Ishikawa (cell line): Measurements from ENCODE around the gene BIN1.

Source experiments
- CREB1 ChIP-seq: IDR thresholded peaks from 2 replicates; pipeline ENCODE4 v1.6.1; 2012; ENCODE audit warnings: low read depth
- EGR1 ChIP-seq: IDR thresholded peaks from 2 replicates; pipeline ENCODE4 v1.6.1; 2012
- EP300 ChIP-seq: IDR thresholded peaks from 2 replicates; pipeline ENCODE4 v1.6.1; 2012; ENCODE audit warnings: borderline replicate concordance
- RAD21 ChIP-seq: IDR thresholded peaks from 2 replicates; pipeline ENCODE4 v1.6.1; 2012; ENCODE audit warnings: low read depth
- YY1 ChIP-seq: IDR thresholded peaks from 2 replicates; pipeline ENCODE4 v1.6.1; 2012; ENCODE audit warnings: low read depth
- ZBTB7A ChIP-seq: IDR thresholded peaks from 2 replicates; pipeline ENCODE4 v1.6.1; 2012; ENCODE audit warnings: low read depth
- TF ChIP-seq, protein P1 (sequence below): IDR thresholded peaks from 2 replicates; pipeline ENCODE4 v1.6.1; 2012

GRCh38 chr2:127063701-127064590 is 43.0 kb downstream of the BIN1 start:
- no peak for TF ChIP-seq ZBTB7A
- no peak for TF ChIP-seq YY1
- TF ChIP-seq EP300, result no peak
- no peak for TF ChIP-seq EGR1
- TF ChIP-seq CREB1, result no peak
- TF ChIP-seq RAD21, result no peak
- TF ChIP-seq, protein P1, sequence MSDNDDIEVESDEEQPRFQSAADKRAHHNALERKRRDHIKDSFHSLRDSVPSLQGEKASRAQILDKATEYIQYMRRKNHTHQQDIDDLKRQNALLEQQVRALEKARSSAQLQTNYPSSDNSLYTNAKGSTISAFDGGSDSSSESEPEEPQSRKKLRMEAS, result no peak
